HEK293 (cell line): ENCODE results near the gene TRAPPC4.

Source experiments
- AEBP2 ChIP-seq: fragments of 450-650 bp; formaldehyde crosslinking; IDR thresholded peaks from 2 replicates; pipeline ENCODE4 v1.5.1; 2016; ENCODE audit warnings: missing biosample characterization, missing genetic modification characterization, borderline replicate concordance
- BCL11A ChIP-seq: fragments of 450-650 bp; formaldehyde crosslinking; IDR thresholded peaks from 2 replicates; pipeline ENCODE4 v1.5.1; 2016; ENCODE audit warnings: low read depth, missing biosample characterization, missing genetic modification characterization
- GLIS2 ChIP-seq: fragments of 450-650 bp; formaldehyde crosslinking; IDR thresholded peaks from 2 replicates; pipeline ENCODE4 v1.5.1; 2016; ENCODE audit warnings: missing biosample characterization, missing genetic modification characterization
- OVOL3 ChIP-seq: fragments of 450-650 bp; formaldehyde crosslinking; IDR thresholded peaks from 2 replicates; pipeline ENCODE4 v1.5.1; 2016; ENCODE audit warnings: missing biosample characterization, missing genetic modification characterization
- PRDM10 ChIP-seq: fragments of 450-650 bp; formaldehyde crosslinking; IDR thresholded peaks from 2 replicates; pipeline ENCODE4 v1.5.1; 2016; ENCODE audit warnings: missing biosample characterization, missing genetic modification characterization
- REST ChIP-seq: fragments of 450-650 bp; formaldehyde crosslinking; IDR thresholded peaks from 2 replicates; pipeline ENCODE4 v1.5.1; 2016; ENCODE audit warnings: missing biosample characterization, missing genetic modification characterization
- SP2 ChIP-seq: fragments of 450-650 bp; formaldehyde crosslinking; IDR thresholded peaks from 2 replicates; pipeline ENCODE4 v1.5.1; 2016; ENCODE audit warnings: missing biosample characterization, missing genetic modification characterization
- SP7 ChIP-seq: fragments of 450-650 bp; formaldehyde crosslinking; IDR thresholded peaks from 2 replicates; pipeline ENCODE4 v1.5.1; 2016; ENCODE audit warnings: missing biosample characterization, missing genetic modification characterization
- ZBTB7A ChIP-seq: fragments of 450-650 bp; formaldehyde crosslinking; IDR thresholded peaks from 2 replicates; pipeline ENCODE4 v1.5.1; 2016; ENCODE audit warnings: low read depth, missing biosample characterization, missing genetic modification characterization
- ZEB2 ChIP-seq: fragments of 450-650 bp; formaldehyde crosslinking; IDR thresholded peaks from 2 replicates; pipeline ENCODE4 v1.5.1; 2016; ENCODE audit warnings: missing biosample characterization, missing genetic modification characterization
- ZFHX2 ChIP-seq: fragments of 450-650 bp; formaldehyde crosslinking; conservative IDR thresholded peaks from 2 replicates; pipeline ENCODE4 v1.5.1; 2016; ENCODE audit warnings: missing biosample characterization, missing genetic modification characterization
- ZFP3 ChIP-seq: fragments of 450-650 bp; formaldehyde crosslinking; IDR thresholded peaks from 2 replicates; pipeline ENCODE4 v1.5.1; 2016; ENCODE audit warnings: low read depth, missing biosample characterization, missing genetic modification characterization
- ZNF133 ChIP-seq: fragments of 450-650 bp; formaldehyde crosslinking; IDR thresholded peaks from 2 replicates; pipeline ENCODE4 v1.5.1; 2016; ENCODE audit warnings: missing biosample characterization, missing genetic modification characterization
- ZNF18 ChIP-seq: fragments of 450-650 bp; formaldehyde crosslinking; IDR thresholded peaks from 2 replicates; pipeline ENCODE4 v1.5.1; 2016; ENCODE audit warnings: missing biosample characterization, missing genetic modification characterization
- ZNF211 ChIP-seq: fragments of 450-650 bp; formaldehyde crosslinking; IDR thresholded peaks from 2 replicates; pipeline ENCODE4 v1.5.1; 2016; ENCODE audit warnings: low read depth, missing biosample characterization, missing genetic modification characterization
- ZNF416 ChIP-seq: fragments of 450-650 bp; formaldehyde crosslinking; IDR thresholded peaks from 2 replicates; pipeline ENCODE4 v1.5.1; 2016; ENCODE audit warnings: missing biosample characterization, missing genetic modification characterization
- ZNF48 ChIP-seq: fragments of 450-650 bp; formaldehyde crosslinking; IDR thresholded peaks from 2 replicates; pipeline ENCODE4 v1.5.1; 2016; ENCODE audit warnings: missing biosample characterization, missing genetic modification characterization
- ZNF514 ChIP-seq: fragments of 450-650 bp; formaldehyde crosslinking; IDR thresholded peaks from 2 replicates; pipeline ENCODE4 v1.5.1; 2016; ENCODE audit warnings: missing biosample characterization, missing genetic modification characterization
- ZNF549 ChIP-seq: fragments of 450-650 bp; IDR thresholded peaks from 2 replicates; pipeline ENCODE4 v1.5.1; 2018; ENCODE audit warnings: missing biosample characterization, missing genetic modification characterization, mild to moderate bottlenecking, inconsistent platforms, moderate library complexity
- ZNF560 ChIP-seq: fragments of 450-650 bp; formaldehyde crosslinking; IDR thresholded peaks from 2 replicates; pipeline ENCODE4 v1.5.1; 2017; ENCODE audit warnings: missing biosample characterization, missing genetic modification characterization, borderline replicate concordance
- ZNF561 ChIP-seq: fragments of 450-650 bp; IDR thresholded peaks from 2 replicates; pipeline ENCODE4 v1.5.1; 2018; ENCODE audit warnings: missing biosample characterization, missing genetic modification characterization, borderline replicate concordance
- ZNF624 ChIP-seq: fragments of 450-650 bp; formaldehyde crosslinking; IDR thresholded peaks from 2 replicates; pipeline ENCODE4 v1.5.1; 2017; ENCODE audit warnings: missing biosample characterization, missing genetic modification characterization
- ZNF645 ChIP-seq: fragments of 450-650 bp; formaldehyde crosslinking; IDR thresholded peaks from 2 replicates; pipeline ENCODE4; 2016; ENCODE audit warnings: missing biosample characterization, missing genetic modification characterization
- ZNF654 ChIP-seq: fragments of 450-650 bp; formaldehyde crosslinking; IDR thresholded peaks from 2 replicates; pipeline ENCODE4 v1.5.1; 2016; ENCODE audit warnings: low read depth, missing biosample characterization, missing genetic modification characterization
- ZNF658 ChIP-seq: fragments of 450-650 bp; formaldehyde crosslinking; IDR thresholded peaks from 2 replicates; pipeline ENCODE4; 2016; ENCODE audit warnings: missing biosample characterization, missing genetic modification characterization
- ZNF776 ChIP-seq: fragments of 450-650 bp; formaldehyde crosslinking; IDR thresholded peaks from 2 replicates; pipeline ENCODE4 v1.5.0; 2017; ENCODE audit warnings: missing biosample characterization, missing genetic modification characterization, borderline replicate concordance
- ZNF830 ChIP-seq: fragments of 450-650 bp; IDR thresholded peaks from 2 replicates; pipeline ENCODE4 v1.5.0; 2018; ENCODE audit warnings: missing biosample characterization, missing genetic modification characterization, low read depth, mild to moderate bottlenecking, moderate library complexity

TRAPPC4 gene

GRCh38 chr11:119067371-119068222 is 49.0 kb downstream of the TRAPPC4 start, which contains the start of gene VPS11 (continued):
- TF ChIP-seq REST (tag by site-specific recombination), result no peak
- no peak for TF ChIP-seq ZFP3
- no peak for TF ChIP-seq ZNF560 (tag by site-specific recombination)
- TF ChIP-seq ZNF18 (tag by site-specific recombination), result no peak; the same call in 1 of the 2 replicates
- TF ChIP-seq ZNF658, result no peak
- no peak for TF ChIP-seq ZNF514 (tag by site-specific recombination)
- TF ChIP-seq ZNF624 (tag by site-specific recombination), result no peak
- peak; percentile 84; the same call in 1 of the 2 replicates for TF ChIP-seq ZNF561 (tag by site-specific recombination)
- no peak for TF ChIP-seq AEBP2 (tag by site-specific recombination)
- TF ChIP-seq ZNF211 (tag by site-specific recombination), result no peak
- TF ChIP-seq ZNF645 (tag by site-specific recombination), result no peak
- TF ChIP-seq ZNF776 (tag by site-specific recombination), result no peak
- no peak for TF ChIP-seq ZNF549 (tag by site-specific recombination)
- TF ChIP-seq ZNF133 (tag by site-specific recombination), result no peak
- TF ChIP-seq ZNF830 (tag by site-specific recombination), result no peak
- no peak for TF ChIP-seq ZNF48 (tag by site-specific recombination)
- TF ChIP-seq ZNF654, result no peak
- TF ChIP-seq PRDM10 (tag by site-specific recombination), result peak; percentile 53
- no peak; the same call in none of the 2 replicates for TF ChIP-seq ZEB2 (tag by site-specific recombination)
- TF ChIP-seq ZNF416 (tag by site-specific recombination), result no peak
- TF ChIP-seq SP7 (tag by site-specific recombination), result peak; percentile 49
- no peak for TF ChIP-seq ZBTB7A (tag by site-specific recombination)
- TF ChIP-seq BCL11A (tag by site-specific recombination), result no peak
- TF ChIP-seq ZFHX2 (tag by site-specific recombination), result 0 out of 2 replicates have a peak, but pooled peaks have one; percentile 24
- peak; percentile 81 for TF ChIP-seq SP2 (tag by site-specific recombination)
- TF ChIP-seq GLIS2 (tag by site-specific recombination), result no peak
- TF ChIP-seq OVOL3, result no peak
